Measurements from ENCODE around the gene NCAM1. TPM values are rescaled to one million over a fixed set of nuclear protein-coding genes. Genes with fewer than 3 reads are reported as not detected.

The NCAM1 gene
- total RNA-seq, 1 experiment from 2014 or later = 0.33 TPM

- H3K9me2 ChIP-seq (ENCODE audit: insufficient read depth) = no peaks in the 10 kb centered on the region; the same call in 1 of the 2 replicates
- H3K36me3 ChIP-seq (ENCODE audit: low read depth) = no peaks in the 10 kb centered on the region
- ChIA-PET POLR2A (ENCODE audit: unreplicated experiment) (no interaction called here), CTCF (interaction anchor here (0.6 kb wide), 2 partner anchors 110 to 1056 kb away, joined by 4 to 5 read pairs; no protein-coding TSS in a partner anchor)
- H3F3A ChIP-seq (ENCODE audit: insufficient read depth, low read depth) = no peaks in the 10 kb centered on the region
- DNase-seq = no peak
- peaks cover 8% of the 10 kb centered on the region; the same call in 1 of the 2 replicates for H3K27me3 ChIP-seq (ENCODE audit: insufficient read depth, low read depth)
- no peaks in the 10 kb centered on the region for H3K79me2 ChIP-seq (ENCODE audit: low read depth)
- no peak overlapping the region for H2AFZ ChIP-seq
- H3K27ac ChIP-seq = no peak overlapping the region
- no peaks in the 10 kb centered on the region for H3K9me3 ChIP-seq (ENCODE audit: insufficient read depth, low read depth)
- BruUV-seq (replicated peaks) = no TSS peak
- TF ChIP-seq EZH2 (IDR thresholded peaks at IDR 0.05; ENCODE audit: low read depth) = no peak
- TF ChIP-seq CTCF (conservative IDR thresholded peaks at IDR 0.05) = no peak
- H4K20me1 ChIP-seq (ENCODE audit: insufficient read depth) = no peaks in the 10 kb centered on the region
- H3K4me2 ChIP-seq = no peak overlapping the region
- H3K4me3 ChIP-seq = no peak overlapping the region
- intact Hi-C loops (cut with micrococcal nuclease; ENCODE audit: unreplicated experiment) = no loop called here
- no peaks in the 10 kb centered on the region for H3K4me1 ChIP-seq (replicated peaks; ENCODE audit: insufficient read depth)
Observed at GRCh38 chr11:113247966-113248365, 286.7 kb downstream of the NCAM1 start.

GRCh38 chr11:113248702-113249490 lies 287.7 kb downstream of the NCAM1 start:
- POLR2A ChIA-PET (ENCODE audit: unreplicated experiment) = no interaction called here
- Histone ChIP-seq H3K9me3 (ENCODE audit: insufficient read depth, low read depth) (no peaks in the 10 kb centered on the region), H3F3A (ENCODE audit: insufficient read depth, low read depth) (no peaks in the 10 kb centered on the region), H3K4me1 (replicated peaks; ENCODE audit: insufficient read depth) (no peaks in the 10 kb centered on the region), H3K4me2 (no peak overlapping the region), H3K79me2 (ENCODE audit: low read depth) (no peaks in the 10 kb centered on the region), H2AFZ (no peak overlapping the region), H3K27ac (no peak overlapping the region), H3K36me3 (ENCODE audit: low read depth) (no peaks in the 10 kb centered on the region), H3K9me2 (ENCODE audit: insufficient read depth) (no peaks in the 10 kb centered on the region; the same call in 1 of the 2 replicates), H4K20me1 (ENCODE audit: insufficient read depth) (no peaks in the 10 kb centered on the region), H3K27me3 (ENCODE audit: insufficient read depth, low read depth) (no peaks in the 10 kb centered on the region; the same call in 1 of the 2 replicates), H3K4me3 (no peak overlapping the region)
- CTCF ChIA-PET = interaction anchor here (0.6 kb wide), 2 partner anchors 111 to 1057 kb away, joined by 4 to 5 read pairs; no protein-coding TSS in a partner anchor
- DNase-seq = no peak
- TF ChIP-seq CTCF (conservative IDR thresholded peaks at IDR 0.05) = no peak
- no TSS peak for BruUV-seq (replicated peaks)
- intact Hi-C loops (cut with micrococcal nuclease; ENCODE audit: unreplicated experiment) = no loop called here

- no peak for DNase-seq
- Histone ChIP-seq H3F3A (ENCODE audit: insufficient read depth, low read depth) (no peaks in the 10 kb centered on the region), H3K4me3 (no peak overlapping the region), H2AFZ (no peak overlapping the region), H3K79me2 (ENCODE audit: low read depth) (no peaks in the 10 kb centered on the region), H3K27me3 (ENCODE audit: insufficient read depth, low read depth) (no peaks in the 10 kb centered on the region; the same call in 1 of the 2 replicates), H4K20me1 (ENCODE audit: insufficient read depth) (no peaks in the 10 kb centered on the region), H3K9me2 (ENCODE audit: insufficient read depth) (no peaks in the 10 kb centered on the region; the same call in 1 of the 2 replicates), H3K27ac (no peak overlapping the region), H3K9me3 (ENCODE audit: insufficient read depth, low read depth) (no peaks in the 10 kb centered on the region), H3K4me2 (no peak overlapping the region), H3K36me3 (ENCODE audit: low read depth) (no peaks in the 10 kb centered on the region), H3K4me1 (replicated peaks; ENCODE audit: insufficient read depth) (no peaks in the 10 kb centered on the region)
- no TSS peak for BruUV-seq (replicated peaks)
- TF ChIP-seq EZH2 (IDR thresholded peaks at IDR 0.05; ENCODE audit: low read depth) (no peak), CTCF (conservative IDR thresholded peaks at IDR 0.05) (peak; percentile 30; the same call in 1 of the 2 replicates)
- CTCF ChIA-PET = no interaction called here
- intact Hi-C loops (cut with micrococcal nuclease; ENCODE audit: unreplicated experiment) = no loop called here
- POLR2A ChIA-PET (ENCODE audit: unreplicated experiment) = no interaction called here
Observed at GRCh38 chr11:113249491-113249763, 288.2 kb downstream of the NCAM1 start.
